H1 (cell line): ENCODE results near the gene RASSF3. TPM values are rescaled to one million over a fixed set of nuclear protein-coding genes. Genes with fewer than 3 reads are reported as not detected.

Experiments
- CTCF ChIA-PET: fragments of 300-600 bp; sonication (Branson Sonifier 250); formaldehyde crosslinking; loops from one replicate; lab custom pipeline; 2021; ENCODE audit not compliant: partially characterized antibody; lab: Charles Lee
- POLR2A ChIA-PET: fragments of 300-600 bp; sonication (Branson Sonifier 250); formaldehyde crosslinking; loops from one replicate; lab custom pipeline; 2021; ENCODE audit warnings: inconsistent platforms; ENCODE audit not compliant: partially characterized antibody; lab: Charles Lee
- DNase-seq, 2 experiments: peaks; one replicate each; pipeline versions ENCODE4 v3.0.0 to v3.0.0-alpha.2; 2010 to 2022; ENCODE audit warnings: low spot score in 2 of 2, low read depth in 1 of 2, mixed read lengths in 1 of 2
- FAIRE-seq: peaks from 2 replicates; lab custom pipeline; 2011; peaks lifted over from hg19 to GRCh38; lab: Jason Lieb, UNC
- H2AFZ ChIP-seq: 2 replicates; pipeline ENCODE4 v1.8.1; 2012; ENCODE audit warnings: low read length, inconsistent platforms
- H2AK5ac ChIP-seq: 2 replicates; pipeline ENCODE4 v1.6.1; 2013; ENCODE audit warnings: low read depth, low read length
- H2BK120ac ChIP-seq: replicated peaks from 2 replicates; pipeline ENCODE3; 2013; ENCODE audit warnings: low read depth, low read length, inconsistent platforms
- H2BK12ac ChIP-seq: 2 replicates; pipeline ENCODE4 v1.6.1; 2013; ENCODE audit warnings: low read depth, low read length
- H2BK15ac ChIP-seq: 2 replicates; pipeline ENCODE4 v1.6.1; 2013; ENCODE audit warnings: low read length
- H2BK20ac ChIP-seq: 2 replicates; pipeline ENCODE4 v1.6.1; 2013; ENCODE audit warnings: low read length
- H2BK5ac ChIP-seq: 2 replicates; pipeline ENCODE4 v1.6.1; 2013; ENCODE audit warnings: low read depth, low read length
- H3K14ac ChIP-seq: 2 replicates; pipeline ENCODE4 v1.6.1; 2013; ENCODE audit warnings: inconsistent platforms; ENCODE audit not compliant: insufficient read length
- H3K18ac ChIP-seq: 2 replicates; pipeline ENCODE4 v1.6.1; 2013; ENCODE audit warnings: low read length; ENCODE audit errors: extremely low read depth
- H3K23ac ChIP-seq: 2 replicates; pipeline ENCODE4 v1.6.1; 2013; ENCODE audit warnings: inconsistent platforms; ENCODE audit not compliant: insufficient read length
- H3K23me2 ChIP-seq: 2 replicates; pipeline ENCODE4 v1.6.1; 2013; ENCODE audit warnings: low read depth, low read length
- H3K27ac ChIP-seq: 2 replicates; pipeline ENCODE4 v1.6.1; 2011; ENCODE audit warnings: low read depth, low read length, inconsistent platforms
- H3K27me3 ChIP-seq, 4 experiments: replicated peaks in 1 of 4; 1 replicate in 1 of 4; 2 replicates in 3 of 4; pipeline versions ENCODE4 v1.6.1 to v1.8.1; 2011 to 2013; ENCODE audit warnings: low read length in 3 of 4, mild to moderate bottlenecking in 3 of 4, inconsistent platforms in 2 of 4, mixed read lengths in 2 of 4, moderate library complexity in 1 of 4; ENCODE audit not compliant: control insufficient read depth in 3 of 4, insufficient read depth in 3 of 4; ENCODE audit errors: extremely low read depth in 1 of 4
- H3K36me3 ChIP-seq, 4 experiments: 2 replicates each; pipeline versions ENCODE4 v1.6.1 to v1.8.1; 2011 to 2013; ENCODE audit warnings: mild to moderate bottlenecking in 4 of 4, low read length in 3 of 4, moderate library complexity in 2 of 4, control low read depth in 1 of 4, inconsistent platforms in 1 of 4; ENCODE audit not compliant: insufficient read depth in 4 of 4, control insufficient read depth in 2 of 4
- H3K4ac ChIP-seq: replicated peaks from 2 replicates; pipeline ENCODE3; 2013; ENCODE audit warnings: low read length, low read depth, mixed read lengths, inconsistent platforms; ENCODE audit not compliant: insufficient read length
- H3K4me1 ChIP-seq, 4 experiments: replicated peaks in 1 of 4; 1 replicate in 1 of 4; 2 replicates in 3 of 4; pipeline versions ENCODE4 v1.6.1 to v1.8.1; 2011 to 2013; ENCODE audit warnings: low read length in 3 of 4, inconsistent platforms in 2 of 4, mixed read lengths in 1 of 4; ENCODE audit not compliant: insufficient read depth in 4 of 4, control insufficient read depth in 3 of 4
- H3K4me2 ChIP-seq, 2 experiments: 2 replicates each; pipeline versions ENCODE4 v1.6.1 to v1.8.1; 2011 to 2013; ENCODE audit warnings: low read depth in 2 of 2, low read length in 2 of 2, control low read depth in 1 of 2, inconsistent platforms in 1 of 2, mild to moderate bottlenecking in 1 of 2; ENCODE audit not compliant: insufficient read depth in 1 of 2
- H3K4me3 ChIP-seq, 4 experiments: fragments of 200-600, 300-600 bp in 1 of 4; sonication (generic), shearing (Covaris generic), sonication (Bioruptor Twin) in 1 of 4; 2 replicates each; pipeline versions ENCODE4 v1.5.1 to v1.8.1; 2011 to 2016; ENCODE audit warnings: low read length in 4 of 4, low read depth in 3 of 4, control low read depth in 2 of 4, inconsistent platforms in 2 of 4, mild to moderate bottlenecking in 2 of 4, mixed read lengths in 1 of 4, moderate library complexity in 1 of 4; ENCODE audit not compliant: insufficient read depth in 2 of 4; ENCODE audit errors: extremely low read depth in 1 of 4
- H3K56ac ChIP-seq: replicated peaks from 2 replicates; pipeline ENCODE3; 2013; ENCODE audit warnings: low read depth, mild to moderate bottlenecking, mixed read lengths, low read length, inconsistent platforms; ENCODE audit not compliant: insufficient read length
- H3K79me1 ChIP-seq: 2 replicates; pipeline ENCODE4 v1.6.1; 2013; ENCODE audit warnings: low read depth, low read length, control low read depth
- H3K79me2 ChIP-seq, 2 experiments: 2 replicates each; pipeline versions ENCODE4 v1.6.1 to v1.8.1; 2012 to 2013; ENCODE audit warnings: low read length in 2 of 2, mild to moderate bottlenecking in 2 of 2, inconsistent platforms in 1 of 2; ENCODE audit not compliant: insufficient read depth in 2 of 2, control insufficient read depth in 1 of 2
- H3K9ac ChIP-seq, 4 experiments: replicated peaks in 1 of 4; 1 replicate in 1 of 4; 2 replicates in 3 of 4; pipeline versions ENCODE4 v1.6.1 to v1.8.1; 2011 to 2013; ENCODE audit warnings: low read depth in 3 of 4, low read length in 3 of 4, control low read depth in 2 of 4, mild to moderate bottlenecking in 2 of 4, moderate library complexity in 2 of 4, inconsistent platforms in 1 of 4; ENCODE audit errors: extremely low read depth in 1 of 4
- H3K9me3 ChIP-seq, 2 experiments: 2 replicates each; pipeline versions ENCODE4 v1.6.1 to v1.8.1; 2012 to 2013; ENCODE audit warnings: mild to moderate bottlenecking in 2 of 2, moderate library complexity in 2 of 2, control low read depth in 1 of 2, inconsistent platforms in 1 of 2, low read depth in 1 of 2, low read length in 1 of 2, mixed read lengths in 1 of 2; ENCODE audit not compliant: insufficient read depth in 2 of 2
- H4K20me1 ChIP-seq, 2 experiments: replicated peaks in 1 of 2; 2 replicates each; pipeline versions ENCODE3 to v1.8.1; 2011 to 2013; ENCODE audit warnings: inconsistent platforms in 2 of 2, low read length in 2 of 2, mild to moderate bottlenecking in 1 of 2; ENCODE audit not compliant: insufficient read depth in 2 of 2, control insufficient read depth in 1 of 2
- H4K5ac ChIP-seq: 2 replicates; pipeline ENCODE4 v1.6.1; 2013; ENCODE audit warnings: low read length, low read depth, mixed read lengths, inconsistent platforms; ENCODE audit not compliant: insufficient read length
- H4K8ac ChIP-seq: 2 replicates; pipeline ENCODE4 v1.8.0; 2013; ENCODE audit warnings: mild to moderate bottlenecking, moderate library complexity, low read length, inconsistent platforms; ENCODE audit not compliant: insufficient read depth; ENCODE audit errors: extremely low read depth
- H4K91ac ChIP-seq: replicated peaks from 2 replicates; pipeline ENCODE3; 2013; ENCODE audit warnings: low read length, mixed read lengths, inconsistent platforms; ENCODE audit not compliant: insufficient read length
- CTCF ChIP-seq, 3 experiments: IDR thresholded peaks; 1 replicate in 2 of 3; 2 replicates in 1 of 3; pipeline versions ENCODE4 v1.5.1 to v1.6.1; 2011; ENCODE audit warnings: low read length in 3 of 3, mild to moderate bottlenecking in 3 of 3, inconsistent platforms in 2 of 3, low read depth in 1 of 3, moderate library complexity in 1 of 3; ENCODE audit not compliant: insufficient read depth in 1 of 3; ENCODE audit errors: control extremely low read depth in 1 of 3
- MAFK ChIP-seq: IDR thresholded peaks from 2 replicates; pipeline ENCODE4 v1.6.1; 2012; ENCODE audit warnings: low read depth, mild to moderate bottlenecking, improper control_type of control experiment, low read length
- MAX ChIP-seq: IDR thresholded peaks from 2 replicates; pipeline ENCODE4 v1.6.1; 2012; ENCODE audit warnings: inconsistent platforms
- NRF1 ChIP-seq: IDR thresholded peaks from 2 replicates; pipeline ENCODE4 v1.6.1; 2011; ENCODE audit warnings: mild to moderate bottlenecking, low read depth, low read length, improper control_type of control experiment
- RFX5 ChIP-seq: IDR thresholded peaks from 2 replicates; pipeline ENCODE4 v1.6.1; 2011; ENCODE audit warnings: low read depth, low read length, improper control_type of control experiment, borderline replicate concordance
- SAP30 ChIP-seq: fragments of 300-600 bp; sonication (generic); IDR thresholded peaks from 2 replicates; pipeline ENCODE4 v1.7.1; 2012; ENCODE audit warnings: low read length, moderate library complexity, mild to moderate bottlenecking, inconsistent platforms; ENCODE audit not compliant: insufficient read depth, insufficient replicate concordance
- SP2 ChIP-seq: IDR thresholded peaks from 2 replicates; pipeline ENCODE4 v1.6.1; 2012; ENCODE audit warnings: mild to moderate bottlenecking, low read length, inconsistent platforms
- YY1 ChIP-seq: IDR thresholded peaks from 2 replicates; pipeline ENCODE4 v1.6.1; 2011; ENCODE audit warnings: low read depth, mild to moderate bottlenecking, low read length
- ZNF274 ChIP-seq: IDR thresholded peaks from 2 replicates; pipeline ENCODE4 v1.7.0; 2012; ENCODE audit warnings: low read length, borderline replicate concordance; ENCODE audit errors: extremely low read depth
- WGBS, 2 experiments: shearing (Covaris generic) in 1 of 2; methylation state at CpG; one replicate each; pipeline versions ENCODE4 v1.1.6 to v1.1.7; 2013 to 2015; ENCODE audit warnings: low lambda C conversion rate in 2 of 2, mixed read lengths in 2 of 2, inconsistent platforms in 1 of 2, low coverage in 1 of 2, missing lambda C conversion rate in 1 of 2; ENCODE audit not compliant: insufficient replicate concordance in 2 of 2, insufficient coverage in 1 of 2, insufficient read length in 1 of 2; ENCODE audit errors: extremely low coverage in 1 of 2, missing lambda C conversion rate in 1 of 2; 5-methylcytosine and 5-hydroxymethylcytosine counted together
- polyA plus RNA-seq, 7 experiments: library from polyadenylated mRNA; depleted of rRNA in 3 of 7; stranded (reverse) in 5 of 7; unstranded in 2 of 7; fragments of >200 nt in 5 of 7; fragments of 200-250 nt in 2 of 7; gene quantifications; 1 replicate in 5 of 7; 2 replicates in 1 of 7; 4 replicates in 1 of 7; pipeline versions ENCODE4 v1.2.1 to v1.2.3, GENCODE V29; 2011 to 2013; ENCODE audit warnings: missing spikeins in 2 of 7, mixed read lengths in 2 of 7
- total RNA-seq: library from RNA; stranded (reverse); fragmentation: NEBNext Ultra II Directional; extraction: Animal tissue kit (Norgen Biotek cat#: 25700); gene quantifications from 2 replicates; pipeline ENCODE4 v1.2.1, GENCODE V29; 2021

RASSF3 gene
- total and polyA plus RNA-seq, 2 of the 8 experiments (the other 6 are each of a cell fraction or from before 2014, with no cell fraction given), result 19.1 to 64.3 TPM

GRCh38 chr12:64746663-64747062 is 136.4 kb downstream of the RASSF3 start:
- H3K9ac ChIP-seq, result no peak overlapping the region
- H3K79me1 ChIP-seq, result no peaks in the 10 kb centered on the region
- no peak overlapping the region for H3K4me3 ChIP-seq
- no peak overlapping the region for H2BK15ac ChIP-seq
- no peak overlapping the region for H4K91ac ChIP-seq
- H2BK12ac ChIP-seq, result no peak overlapping the region
- no peak overlapping the region for H2AFZ ChIP-seq
- H4K8ac ChIP-seq, result no peak overlapping the region
- WGBS, 2 experiments, result 87% methylated on average over 2 of the region's 2 CpGs; no CpG with 5 or more reads in 1 of the 2 experiments
- H3K18ac ChIP-seq, result no peak overlapping the region
- no peaks in the 10 kb centered on the region for H3K79me2 ChIP-seq
- POLR2A ChIA-PET, result interaction anchor here (0.6 kb wide), 1 partner anchor 1571 kb away, joined by 3 read pairs; no protein-coding TSS in a partner anchor
- H3K4me2 ChIP-seq, result no peak overlapping the region
- H2BK120ac ChIP-seq, result no peak overlapping the region
- H3K4me1 ChIP-seq, result no peaks in the 10 kb centered on the region
- no peaks in the 10 kb centered on the region for H3K23me2 ChIP-seq
- TF ChIP-seq SAP30 (no peak), ZNF274 (no peak), MAFK (no peak), RFX5 (no peak), NRF1 (no peak), MAX (no peak), YY1 (no peak), SP2 (no peak), CTCF (IDR thresholded peaks at IDR 0.05; ENCODE audit: control extremely low read depth in 1 of 3, insufficient read depth in 1 of 3, low read depth in 1 of 3, low read length in 3 of 3) (no peak)
- no peak overlapping the region for H2AK5ac ChIP-seq
- no peak overlapping the region for H2BK5ac ChIP-seq
- CTCF ChIA-PET, result interaction anchor here (0.7 to 0.9 kb wide), 3 partner anchors 9 to 39 kb away, joined by 3 read pairs; no protein-coding TSS in a partner anchor
- no peaks in the 10 kb centered on the region for H3K9me3 ChIP-seq
- H3K4ac ChIP-seq, result no peak overlapping the region
- H3K36me3 ChIP-seq, result peaks cover 5 to 63% (median 24%) of the 10 kb centered on the region in 4 experiments
- peaks cover 0 to 2% of the 10 kb centered on the region in 2 experiments for H4K20me1 ChIP-seq
- H3K27ac ChIP-seq, result no peak overlapping the region
- no peak overlapping the region for H4K5ac ChIP-seq
- no peak overlapping the region for H3K56ac ChIP-seq
- no peaks in the 10 kb centered on the region for H3K27me3 ChIP-seq
- no peak for DNase-seq
- no peak for FAIRE-seq
- H3K14ac ChIP-seq, result no peak overlapping the region
- no peak overlapping the region for H3K23ac ChIP-seq
- H2BK20ac ChIP-seq, result no peak overlapping the region
